Mesenteric fat pad (tissue), 1 donor: ENCODE results near the gene NKX6-2. TPM values are rescaled to one million over a fixed set of nuclear protein-coding genes. Genes with fewer than 3 reads are reported as not detected.
"Not testable (repeated sequence)": the region's sequence is repeated elsewhere in the genome, so short reads cannot be mapped to it uniquely, and the experiment has no call there.

Experiments
- DNase-seq: peaks from one replicate; pipeline ENCODE4 v3.0.0-alpha.2; 2020; ENCODE audit warnings: low spot score
- long read RNA-seq: library from polyadenylated mRNA; unstranded; transcript quantifications from one replicate; pipeline ENCODE4 v2.0.0, GENCODE V29; 2020
- total RNA-seq: library from RNA; stranded (reverse); fragmentation: NEBNext Ultra II Directional; extraction: Animal tissue kit (Norgen Biotek cat#: 25700); gene quantifications from one replicate; pipeline ENCODE4 v1.2.1, GENCODE V29; 2021
- donor health status: DM: yes; HTN: yes; CAD: no.

The NKX6-2 gene
- total RNA-seq, result not detected
- long read RNA-seq, result 0 reads

GRCh38 chr10:132785723-132786475 is at the start of gene NKX6-2:
Gene NKX6-2 (minus strand): TSS chr10:132786147. CDS start chr10:132785948, 199 bp downstream.
- DNase-seq, result no peak

GRCh38 chr10:132834891-132835847 is 49.2 kb upstream of the NKX6-2 start:
- DNase-seq, result peak; percentile 87

- DNase-seq, result peak; percentile 74
Measured at GRCh38 chr10:132834311-132834761, 48.4 kb upstream of the NKX6-2 start.

- DNase-seq, result peak; percentile 87
Measured at GRCh38 chr10:132833421-132834111, 47.6 kb upstream of the NKX6-2 start.

- DNase-seq, result peak; percentile 71
Measured at GRCh38 chr10:132832186-132832969, 46.4 kb upstream of the NKX6-2 start.

DNA sequence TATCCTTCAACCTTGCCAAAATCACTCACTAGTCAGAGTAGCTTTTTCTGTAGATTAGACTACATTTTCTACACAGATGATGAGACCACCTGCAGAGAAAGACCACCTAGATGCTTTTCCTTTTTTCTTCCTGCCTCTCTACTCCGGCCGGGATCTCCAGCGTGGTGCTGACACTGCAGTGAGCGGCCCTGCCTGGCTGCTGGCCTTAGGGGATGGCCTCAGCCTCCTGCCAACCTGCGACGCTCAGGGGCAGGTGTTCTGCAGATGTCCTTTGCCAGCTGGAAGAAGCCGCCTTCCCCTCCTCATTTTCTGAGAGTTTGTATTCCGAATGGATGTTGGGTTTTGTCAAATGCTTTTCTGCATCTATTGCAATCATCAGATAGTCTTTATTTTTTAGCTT is 43.5 kb upstream of the NKX6-2 start:
- peak; percentile 41 for DNase-seq

- peak; percentile 75 for DNase-seq
Measured at GRCh38 chr10:132828681-132829080, 42.7 kb upstream of the NKX6-2 start.

DNA sequence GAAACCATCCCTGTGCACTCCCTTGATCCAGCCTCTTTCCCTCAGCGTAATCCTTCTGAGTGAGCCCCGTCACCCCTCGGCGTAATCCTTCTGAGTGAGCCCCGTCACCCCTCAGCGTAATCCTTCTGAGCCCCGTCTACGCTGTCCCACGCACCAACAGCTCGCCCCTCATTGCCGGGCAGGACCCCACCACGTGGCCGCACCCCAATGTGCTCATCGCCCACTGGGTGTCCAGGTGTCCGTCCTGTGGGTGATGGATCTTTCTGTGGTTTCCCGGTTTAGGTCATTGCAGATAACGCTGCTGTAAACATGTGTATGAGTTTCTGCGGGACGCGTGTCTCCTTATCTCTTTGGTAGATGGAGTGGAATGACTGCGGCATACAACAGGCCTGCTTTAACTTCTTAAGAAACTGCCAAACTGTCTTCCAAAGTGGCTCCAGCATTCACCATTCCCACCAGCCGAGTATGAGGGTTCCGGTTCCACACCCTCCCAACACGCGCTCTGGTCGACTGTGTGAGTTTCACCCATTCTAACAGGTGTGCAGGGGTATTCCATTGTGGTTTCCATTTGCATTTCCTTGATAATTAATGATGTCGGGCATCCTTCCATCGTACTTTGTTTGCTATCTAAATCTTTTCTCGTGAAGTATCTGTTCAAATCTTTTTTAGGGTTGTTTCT is 42.1 kb upstream of the NKX6-2 start:
- DNase-seq, result peak; percentile 82

- DNase-seq, result no peak
Measured at GRCh38 chr10:132827423-132827789, 41.5 kb upstream of the NKX6-2 start.

- DNase-seq, result peak; percentile 49
Measured at GRCh38 chr10:132826524-132827422, 40.8 kb upstream of the NKX6-2 start.

GRCh38 chr10:132825783-132826523 is 40.0 kb upstream of the NKX6-2 start:
- not testable (repeated sequence) for DNase-seq

GRCh38 chr10:132820056-132820455 is 34.1 kb upstream of the NKX6-2 start:
- no peak for DNase-seq

GRCh38 chr10:132817701-132818211 is 31.8 kb upstream of the NKX6-2 start:
- no peak for DNase-seq

DNA sequence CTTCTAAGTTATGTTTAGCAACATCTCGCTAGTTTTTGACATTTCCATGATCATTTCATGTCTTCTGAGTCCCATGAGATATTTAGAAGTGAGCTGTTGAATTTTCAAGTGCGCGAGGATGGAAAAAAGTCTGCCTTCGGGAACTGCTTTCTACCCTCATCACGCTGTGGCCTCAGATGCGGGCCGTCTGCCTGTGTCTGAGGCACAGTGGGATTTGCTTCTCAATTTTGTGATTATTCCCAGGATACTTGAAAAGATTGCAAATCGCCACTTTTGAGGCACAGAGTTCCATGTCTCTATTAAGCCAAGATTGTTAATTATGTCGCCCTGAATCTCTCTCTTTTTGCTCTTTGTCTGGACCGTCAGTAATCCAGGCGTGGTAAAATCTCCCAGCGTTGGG is 30.8 kb upstream of the NKX6-2 start:
- DNase-seq, result no peak

DNA sequence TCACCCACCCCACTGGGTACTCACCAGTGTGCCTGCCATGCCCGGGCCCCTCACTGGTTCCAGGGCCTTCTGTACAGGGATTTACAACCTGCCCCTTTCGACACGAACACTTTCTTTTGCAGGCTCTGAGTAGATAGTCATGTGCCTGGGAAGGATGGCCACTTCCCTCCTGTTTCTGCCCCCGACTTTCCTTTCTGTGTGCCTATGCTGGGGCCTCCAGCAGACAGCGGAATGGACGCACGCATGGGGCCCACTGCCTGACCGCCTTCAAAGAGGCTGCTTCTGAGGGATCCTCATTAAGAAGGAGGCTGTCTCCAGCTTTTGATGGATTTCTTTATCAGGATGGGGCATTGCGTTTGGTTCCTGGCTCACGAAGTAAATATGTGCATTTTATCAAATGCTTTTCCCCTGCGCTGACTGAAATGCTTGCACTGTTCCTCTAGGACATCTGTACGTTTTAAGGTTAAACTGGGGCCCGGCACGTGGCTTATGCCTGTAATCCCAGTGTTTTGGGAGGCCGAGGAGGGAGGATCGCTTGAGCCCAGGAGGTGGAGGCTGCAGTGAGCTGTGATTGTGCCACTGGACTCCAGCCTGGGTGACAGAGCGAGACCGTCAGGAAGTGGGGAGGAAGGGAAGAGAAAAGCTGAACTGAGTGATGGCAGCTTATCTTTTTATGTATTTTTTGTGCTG is 29.4 kb upstream of the NKX6-2 start:
- DNase-seq, result no peak

DNA sequence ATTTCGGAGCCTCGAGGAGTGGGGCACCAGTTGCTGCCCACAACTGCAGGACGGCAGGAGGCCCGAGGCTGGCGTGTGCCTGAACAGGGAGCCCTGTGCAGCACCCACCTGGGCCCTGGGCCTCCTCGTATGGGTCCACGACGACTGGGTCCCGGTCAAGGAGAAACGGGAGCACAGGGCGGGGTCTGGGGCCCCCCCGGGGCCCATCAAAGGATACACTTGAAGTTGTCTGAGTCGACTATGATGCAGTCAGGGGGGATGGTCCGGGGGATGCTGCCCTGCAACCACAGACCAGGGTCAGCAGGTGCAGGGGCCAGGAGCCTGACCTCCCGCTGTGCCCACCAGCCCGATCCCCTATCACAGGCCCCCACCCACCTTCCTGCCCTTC is 28.5 kb upstream of the NKX6-2 start:
- no peak for DNase-seq
